Dermis microvascular lymphatic vessel endothelial cell (primary cell): Measurements from ENCODE around the gene SLC26A8. TPM values are rescaled to one million over a fixed set of nuclear protein-coding genes. Genes with fewer than 3 reads are reported as not detected.

Experiments used
- DNase-seq, 2 donors: peaks; one replicate each; pipeline versions ENCODE4 v3.0.0 to v3.0.0-alpha.2; 2010; ENCODE audit warnings: low read depth in 2 of 2
- total RNA-seq: library from RNA; depleted of rRNA; stranded (reverse); fragments of >200 nt; gene quantifications from 2 replicates; pipeline ENCODE4 v1.2.1, GENCODE V29; 2014

The SLC26A8 gene
- not detected in 2 replicates for total RNA-seq

- no peak for DNase-seq
Measured at GRCh38 chr6:36023996-36024795, at the start of gene SLC26A8. Gene SLC26A8 (minus strand): TSS chr6:36024641. CDS start chr6:36019707, 4,934 bp downstream.

- DNase-seq, result no peak
Measured at GRCh38 chr6:36073587-36073986, 49.1 kb upstream of the SLC26A8 start.

- DNase-seq, result no peak
Measured at GRCh38 chr6:36072681-36073080, 48.2 kb upstream of the SLC26A8 start.

- no peak for DNase-seq
Measured at GRCh38 chr6:36071714-36072113, 47.3 kb upstream of the SLC26A8 start.

- DNase-seq, result no peak
Measured at GRCh38 chr6:36071281-36071680, 46.8 kb upstream of the SLC26A8 start.

- no peak for DNase-seq
Measured at GRCh38 chr6:36070252-36070651, 45.8 kb upstream of the SLC26A8 start.

- no peak for DNase-seq
Measured at GRCh38 chr6:36069573-36069972, 45.1 kb upstream of the SLC26A8 start.

GRCh38 chr6:36068586-36068985 is 44.1 kb upstream of the SLC26A8 start:
- DNase-seq, result no peak

GRCh38 chr6:36068012-36068392 is 43.6 kb upstream of the SLC26A8 start:
- peak in 1 of 2 donors; percentile 38 for DNase-seq

- DNase-seq, result peak in 1 of 2 donors; percentile 14
Measured at GRCh38 chr6:36067374-36068011, 43.1 kb upstream of the SLC26A8 start.

GRCh38 chr6:36066817-36067216 is 42.4 kb upstream of the SLC26A8 start:
- no peak for DNase-seq

GRCh38 chr6:36065916-36066315 is 41.5 kb upstream of the SLC26A8 start:
- no peak for DNase-seq

- no peak for DNase-seq
Measured at GRCh38 chr6:36064770-36065396, 40.4 kb upstream of the SLC26A8 start.

GRCh38 chr6:36063318-36064060 is 39.0 kb upstream of the SLC26A8 start:
- no peak for DNase-seq

- no peak for DNase-seq
Measured at GRCh38 chr6:36062247-36062646, 37.8 kb upstream of the SLC26A8 start.

GRCh38 chr6:36061236-36061635 is 36.8 kb upstream of the SLC26A8 start:
- no peak for DNase-seq

- no peak for DNase-seq
Measured at GRCh38 chr6:36056178-36056577, 31.7 kb upstream of the SLC26A8 start.

GRCh38 chr6:36054956-36055355 is 30.5 kb upstream of the SLC26A8 start:
- DNase-seq, result peak in 1 of 2 donors; percentile 25

GRCh38 chr6:36054415-36054814 is 30.0 kb upstream of the SLC26A8 start:
- no peak for DNase-seq

GRCh38 chr6:36053878-36054277 is 29.4 kb upstream of the SLC26A8 start:
- DNase-seq, result no peak

- no peak for DNase-seq
Measured at GRCh38 chr6:36052097-36052496, 27.7 kb upstream of the SLC26A8 start.
